Transverse colon (tissue), 3 donors: ENCODE measurements around the gene C9orf78.

Experiments used
- POLR2A ChIP-seq: fragments of 450-650 bp; IDR thresholded peaks from one replicate; pipeline ENCODE4 v1.6.1; 2016; ENCODE audit warnings: antibody characterized with exemption, mild to moderate bottlenecking, moderate library complexity
- POLR2AphosphoS5 ChIP-seq, 3 donors: sonication (generic); formaldehyde crosslinking; IDR thresholded peaks; one replicate each; pipeline ENCODE4 v1.6.1; 2016; ENCODE audit warnings: antibody characterized with exemption in 3 of 3

DNA sequence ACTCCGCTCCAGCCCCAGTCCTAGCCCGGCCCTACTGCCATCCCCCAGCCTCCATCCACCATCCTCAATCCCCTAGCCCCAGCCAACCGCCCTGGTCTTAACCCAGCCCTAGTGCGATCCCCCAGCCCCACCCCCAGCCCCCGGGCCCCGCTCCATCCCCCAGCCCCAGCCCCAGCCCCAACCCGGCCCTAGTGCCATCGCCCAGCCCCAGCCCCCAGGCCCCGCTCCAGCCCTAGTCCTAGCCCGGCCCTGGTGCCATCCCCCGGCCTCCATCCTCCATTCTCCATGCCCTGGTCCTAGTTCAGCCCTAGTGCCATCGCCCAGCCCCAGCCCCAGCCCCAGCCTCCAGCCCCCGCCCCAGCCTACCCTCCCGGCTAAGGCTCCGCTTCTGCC is 11.5 kb downstream of the C9orf78 start:
- TF ChIP-seq POLR2AphosphoS5 (IDR thresholded peaks at IDR 0.05) (no peak), POLR2A (no peak)
